ENCODE measurements around the gene PRAC1. TPM values are rescaled to one million over a fixed set of nuclear protein-coding genes. Genes with fewer than 3 reads are reported as not detected.

PRAC1 gene
- total RNA-seq, 2 experiments from 2014 or later: not detected

DNA sequence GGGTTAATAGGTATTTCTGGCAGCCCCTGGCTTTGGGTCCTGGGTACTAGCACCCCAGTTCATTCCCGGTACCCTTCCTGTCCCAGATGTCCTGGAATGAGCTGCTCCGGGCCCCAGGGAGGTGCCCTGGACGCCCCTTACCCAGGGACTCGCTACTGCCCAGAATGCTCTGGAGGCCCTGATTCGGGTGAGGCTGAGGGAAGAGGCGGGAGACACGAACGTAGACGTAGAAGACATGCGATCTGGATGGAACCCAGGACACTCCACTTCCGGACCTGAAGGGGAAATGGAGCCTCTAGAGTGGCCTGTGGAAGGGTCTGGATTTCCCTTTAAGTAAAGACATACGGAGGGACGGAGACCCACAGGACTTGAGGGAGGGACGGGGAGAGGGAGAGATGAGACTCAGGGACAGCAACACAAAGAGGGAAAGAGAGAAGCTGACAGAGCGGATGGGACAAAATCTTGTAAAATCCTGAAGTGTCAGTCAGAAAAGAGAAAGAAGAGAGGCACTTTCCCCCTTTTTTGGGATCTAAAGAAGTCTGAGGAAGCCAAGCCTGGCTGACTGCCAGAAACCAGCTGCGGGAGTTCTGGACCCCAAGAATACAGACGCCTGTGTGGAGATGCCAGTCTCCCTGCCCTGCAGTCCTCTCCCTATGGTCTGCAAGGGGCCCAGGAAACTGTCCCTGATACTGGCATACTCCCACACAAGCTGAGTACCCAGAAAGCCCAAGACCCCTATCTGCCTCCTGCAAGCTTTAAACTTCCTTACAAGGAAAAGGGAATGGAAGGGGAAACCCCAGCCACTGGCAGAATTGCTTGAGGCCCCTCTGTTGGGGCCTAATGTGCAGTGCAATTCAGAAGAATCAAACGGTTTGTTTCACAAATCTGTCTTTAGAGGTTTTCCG is 7.3 kb upstream of the PRAC1 start:
- CTCF ChIA-PET: interaction anchor here (1.3 kb wide), 1 partner anchor 51 kb away, joined by 3 read pairs; no protein-coding TSS in a partner anchor
- POLR2A ChIA-PET: no interaction called here

DNA sequence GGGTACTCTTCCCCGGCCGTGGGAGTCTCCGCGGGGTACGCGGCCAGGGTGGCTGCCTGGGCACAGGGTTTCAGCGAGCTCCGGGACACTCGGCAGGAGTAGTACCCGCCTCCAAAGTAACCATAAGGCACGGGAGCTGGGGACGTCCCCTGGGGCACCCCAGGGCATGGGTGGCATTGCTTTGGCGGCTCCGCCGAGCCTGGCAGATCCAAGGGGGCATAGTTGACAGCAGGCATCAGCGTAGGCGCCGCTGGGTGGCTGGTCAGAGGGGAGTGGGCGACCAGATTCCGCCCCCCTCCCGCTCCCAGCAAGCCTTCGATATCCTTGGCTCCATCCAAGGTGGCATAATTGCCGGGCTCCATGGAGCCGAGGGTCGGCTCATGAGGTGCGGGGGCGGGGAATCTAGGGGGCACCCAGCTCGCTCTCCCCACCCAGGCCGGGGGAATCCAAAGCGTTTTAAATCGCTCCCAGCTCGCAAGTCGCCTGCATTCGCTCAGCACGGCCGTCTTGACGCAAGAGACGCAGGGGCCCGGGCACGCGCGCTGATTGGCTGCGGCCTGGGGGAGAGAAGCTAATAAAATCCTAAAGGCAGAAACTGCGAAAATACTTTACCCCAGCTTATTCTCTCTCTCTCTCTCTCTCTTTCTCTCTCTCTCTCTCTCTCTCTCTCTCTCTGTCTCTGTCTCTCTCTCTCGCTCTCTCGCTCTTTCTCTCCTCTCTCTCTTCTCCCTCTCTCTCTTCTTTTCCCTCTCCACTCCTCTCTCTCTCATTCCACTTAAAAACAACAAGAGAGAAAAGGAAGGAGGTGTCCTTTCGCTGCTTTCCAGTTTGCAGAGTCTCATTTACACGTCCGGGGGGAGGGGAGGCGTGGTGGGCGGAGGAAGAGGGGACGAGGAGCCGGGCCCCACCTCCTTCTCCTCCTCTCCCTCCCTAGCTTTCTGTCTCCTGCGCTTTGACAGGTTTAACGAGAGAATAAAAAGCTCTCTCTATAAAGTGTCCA is 6.2 kb upstream of the PRAC1 start, which contains the start of gene HOXB13:
Gene HOXB13 (minus strand): TSS at position 519 of the 1,000 bp plus-strand sequence. CDS start 157 bp downstream, at position 362.
- POLR2A ChIA-PET: no interaction called here
- CTCF ChIA-PET: interaction anchor here (1.2 to 1.3 kb wide), 2 partner anchors 50 to 151 kb away, joined by 3 read pairs; no protein-coding TSS in a partner anchor

DNA sequence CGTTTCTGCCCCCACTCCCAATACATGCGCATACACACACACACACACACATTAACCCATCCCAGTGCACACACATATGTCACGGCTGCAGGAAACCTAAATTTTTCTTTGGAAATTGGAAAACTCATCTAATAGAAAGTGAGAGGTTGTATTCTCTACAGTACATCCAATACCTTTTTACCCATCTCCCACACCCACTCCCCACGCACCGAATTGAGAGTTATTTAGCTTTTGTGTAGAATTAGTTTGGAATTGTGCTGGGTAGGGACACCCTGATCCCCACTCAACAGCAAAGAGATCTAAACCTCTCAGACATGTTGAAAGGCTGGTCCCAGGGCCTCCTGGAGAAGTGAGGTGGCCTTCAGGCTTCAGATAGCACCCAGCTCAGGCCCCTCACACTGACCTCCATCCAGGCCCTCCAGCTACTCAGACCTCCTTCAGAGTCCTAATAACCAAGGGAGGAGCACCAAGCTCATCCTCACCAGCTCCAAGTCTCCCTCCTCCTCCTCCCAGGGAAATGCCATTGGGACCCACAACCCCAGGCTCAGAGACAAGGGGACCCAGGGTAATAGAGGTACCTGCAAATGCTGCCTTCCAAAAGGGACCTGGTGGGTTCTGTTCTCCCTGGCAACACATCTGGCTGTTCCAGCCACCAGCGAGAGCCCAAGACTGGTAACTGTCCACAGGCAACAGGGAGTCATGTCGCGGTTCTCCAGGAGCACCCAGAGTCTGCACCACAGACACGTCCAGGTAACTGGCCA is 5.3 kb upstream of the PRAC1 start:
- ChIA-PET POLR2A (interaction anchor here (0.6 kb wide), 1 partner anchor 180 kb away, joined by 3 read pairs; no protein-coding TSS in a partner anchor), CTCF (interaction anchor here (1.2 kb wide), 1 partner anchor 152 kb away, joined by 3 read pairs; no protein-coding TSS in a partner anchor)

DNA sequence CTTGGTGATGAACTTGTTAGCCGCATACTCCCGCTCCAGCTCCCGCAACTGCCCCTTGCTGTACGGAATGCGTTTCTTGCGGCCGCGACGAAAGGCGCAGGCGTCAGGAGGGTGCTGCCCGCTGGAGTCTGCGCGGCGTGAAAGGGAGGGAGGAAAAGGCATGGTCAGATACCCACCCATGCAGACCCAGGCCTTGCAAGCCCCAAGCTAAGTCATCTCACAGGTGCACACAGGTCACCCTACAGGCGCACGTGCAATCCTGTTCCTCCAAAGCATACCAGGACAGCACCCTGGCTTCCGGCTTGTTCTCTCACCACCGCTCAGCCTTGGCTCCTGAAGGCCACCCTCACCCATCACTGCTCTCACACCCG is 4.6 kb upstream of the PRAC1 start:
- CTCF ChIA-PET: interaction anchor here (1.0 kb wide), 1 partner anchor 152 kb away, joined by 3 read pairs; no protein-coding TSS in a partner anchor
- POLR2A ChIA-PET: interaction anchor here (0.6 kb wide), 1 partner anchor 181 kb away, joined by 3 read pairs; no protein-coding TSS in a partner anchor

DNA sequence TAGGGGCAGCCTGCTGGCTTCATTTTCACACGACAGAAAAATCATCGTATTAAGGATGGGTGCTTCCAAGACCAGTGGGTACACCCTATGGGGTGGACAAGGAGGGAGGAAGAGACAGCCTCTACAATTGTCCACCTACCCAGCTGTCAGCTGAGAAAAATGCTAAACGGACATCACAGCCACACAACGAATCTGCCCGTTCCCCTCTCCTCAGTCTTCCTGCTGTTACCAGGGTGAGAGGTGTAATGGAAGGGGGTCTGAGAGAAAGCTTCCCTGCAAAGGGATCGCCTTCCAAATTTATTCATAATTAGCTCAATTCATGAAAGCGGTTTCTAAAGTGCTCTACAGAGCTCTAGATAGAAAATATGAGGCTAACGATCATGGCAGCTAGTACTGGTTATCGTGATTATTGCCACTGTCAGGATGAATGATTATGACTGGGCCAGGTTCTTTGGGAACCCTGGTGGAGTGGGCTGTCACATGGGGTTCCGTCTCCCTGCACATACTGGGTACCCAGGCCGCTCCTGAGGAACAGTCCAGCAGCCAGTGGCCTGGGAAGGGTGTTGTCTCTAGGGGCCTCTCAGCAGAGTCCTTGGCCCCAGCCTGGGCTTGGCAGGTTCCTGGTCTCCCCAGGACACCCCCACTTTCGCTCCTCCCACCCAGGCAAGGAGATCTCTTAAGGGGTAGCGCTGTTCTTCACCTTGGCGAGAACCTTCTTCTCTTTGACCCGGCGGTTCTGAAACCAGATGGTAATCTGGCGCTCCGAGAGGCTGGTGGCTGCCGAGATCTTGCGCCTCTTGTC is 4.0 kb upstream of the PRAC1 start:
- POLR2A ChIA-PET: no interaction called here
- CTCF ChIA-PET: interaction anchor here (1.0 kb wide), 1 partner anchor 152 kb away, joined by 3 read pairs; no protein-coding TSS in a partner anchor

DNA sequence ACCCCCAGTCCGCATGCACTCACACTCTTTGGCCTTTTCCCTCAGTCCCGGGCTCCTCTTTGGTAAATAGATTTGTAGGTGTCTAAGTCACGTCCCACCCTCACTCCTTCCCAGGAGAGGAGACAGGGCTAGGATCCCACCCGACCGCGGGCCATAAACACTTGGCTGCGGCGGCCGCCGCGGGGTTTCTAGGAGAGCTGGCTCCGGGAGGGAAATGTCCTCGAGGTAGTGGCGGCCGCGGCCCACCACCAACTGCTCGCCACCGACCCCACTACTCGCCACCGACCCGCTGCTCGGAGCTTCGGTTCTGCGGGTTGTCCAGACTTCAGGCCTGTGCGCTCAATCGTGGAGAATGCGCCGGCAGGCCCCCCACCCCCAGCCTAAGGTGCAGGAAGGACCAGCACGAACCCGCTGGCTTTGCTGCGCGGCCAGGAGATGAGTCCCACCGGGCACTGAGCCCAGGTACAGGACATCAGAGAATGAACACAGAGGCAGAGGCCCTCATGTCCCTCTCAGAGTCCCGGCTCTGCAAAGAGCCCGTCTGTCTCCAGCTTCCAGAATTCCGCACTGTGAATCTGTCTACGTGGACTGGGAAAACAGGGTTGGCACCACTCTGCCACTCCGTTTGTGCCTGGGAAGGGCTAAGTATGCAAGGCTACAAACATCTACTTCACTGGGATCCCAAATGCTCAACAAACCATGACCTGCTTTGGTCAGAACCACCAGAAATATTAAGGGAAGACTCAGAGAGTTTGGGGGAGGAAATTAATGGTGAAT is 3.2 kb upstream of the PRAC1 start:
- ChIA-PET POLR2A (no interaction called here), CTCF (interaction anchor here (0.6 to 3.6 kb wide), 8 partner anchors 21 to 592 kb away, joined by 3 to 28 read pairs (median 6); no protein-coding TSS in a partner anchor)

DNA sequence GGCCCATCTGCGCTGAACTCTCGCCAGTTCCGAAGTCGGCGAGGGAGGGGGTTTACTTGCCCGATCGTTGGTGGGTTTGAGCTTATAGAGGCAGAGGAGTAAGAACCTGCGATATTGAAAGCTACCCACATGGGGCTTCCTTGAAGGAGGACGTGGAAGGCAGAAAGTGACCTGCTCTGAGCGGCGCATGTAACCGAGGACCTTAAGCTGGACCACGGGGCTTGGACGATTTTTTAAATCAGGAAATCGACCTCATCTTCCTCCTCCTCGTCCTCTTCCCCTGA is 2.6 kb upstream of the PRAC1 start:
- ChIA-PET CTCF (interaction anchor here (0.6 to 3.6 kb wide), 11 partner anchors 21 to 1476 kb away, joined by 3 to 28 read pairs (median 4); no protein-coding TSS in a partner anchor), POLR2A (no interaction called here)

DNA sequence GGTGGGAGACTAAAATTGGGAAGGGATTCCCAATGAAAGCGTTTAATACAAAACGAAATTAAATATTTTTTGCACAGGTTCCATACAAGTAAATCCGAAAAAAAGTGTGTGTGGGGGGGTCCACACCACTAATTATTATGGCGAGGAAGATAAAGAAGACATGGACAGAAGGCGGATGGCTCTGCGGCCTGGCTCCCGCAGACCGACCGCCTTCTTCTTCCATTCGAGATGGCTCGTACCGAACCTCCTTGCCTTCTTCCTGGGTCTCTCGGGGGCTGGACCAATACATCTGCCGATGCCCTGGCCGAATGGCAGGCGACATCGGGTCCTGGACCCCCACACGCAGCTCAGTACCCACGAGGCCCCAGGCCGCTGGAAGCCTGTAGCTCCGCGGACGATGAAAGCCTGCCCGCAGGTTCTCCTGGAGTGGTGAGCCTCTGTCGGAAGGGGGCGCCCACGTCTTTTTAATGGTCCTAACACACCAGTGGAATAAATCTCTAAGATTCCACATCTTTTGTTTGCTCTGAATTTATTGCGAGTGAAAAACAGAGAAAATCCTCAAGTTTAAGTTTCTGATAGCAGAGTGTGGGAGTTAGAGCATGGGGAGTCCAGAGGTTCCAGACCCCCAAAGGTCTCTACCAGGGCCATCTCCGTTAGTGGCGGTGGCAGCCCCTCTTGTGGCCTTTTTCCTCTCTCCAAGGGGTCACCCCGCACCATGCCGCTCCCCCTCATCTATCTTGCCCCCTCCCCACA is 2.1 kb upstream of the PRAC1 start:
- CTCF ChIA-PET: interaction anchor here (0.6 to 3.6 kb wide), 19 partner anchors 11 to 1476 kb away, joined by 3 to 28 read pairs (median 3); no protein-coding TSS in a partner anchor

DNA sequence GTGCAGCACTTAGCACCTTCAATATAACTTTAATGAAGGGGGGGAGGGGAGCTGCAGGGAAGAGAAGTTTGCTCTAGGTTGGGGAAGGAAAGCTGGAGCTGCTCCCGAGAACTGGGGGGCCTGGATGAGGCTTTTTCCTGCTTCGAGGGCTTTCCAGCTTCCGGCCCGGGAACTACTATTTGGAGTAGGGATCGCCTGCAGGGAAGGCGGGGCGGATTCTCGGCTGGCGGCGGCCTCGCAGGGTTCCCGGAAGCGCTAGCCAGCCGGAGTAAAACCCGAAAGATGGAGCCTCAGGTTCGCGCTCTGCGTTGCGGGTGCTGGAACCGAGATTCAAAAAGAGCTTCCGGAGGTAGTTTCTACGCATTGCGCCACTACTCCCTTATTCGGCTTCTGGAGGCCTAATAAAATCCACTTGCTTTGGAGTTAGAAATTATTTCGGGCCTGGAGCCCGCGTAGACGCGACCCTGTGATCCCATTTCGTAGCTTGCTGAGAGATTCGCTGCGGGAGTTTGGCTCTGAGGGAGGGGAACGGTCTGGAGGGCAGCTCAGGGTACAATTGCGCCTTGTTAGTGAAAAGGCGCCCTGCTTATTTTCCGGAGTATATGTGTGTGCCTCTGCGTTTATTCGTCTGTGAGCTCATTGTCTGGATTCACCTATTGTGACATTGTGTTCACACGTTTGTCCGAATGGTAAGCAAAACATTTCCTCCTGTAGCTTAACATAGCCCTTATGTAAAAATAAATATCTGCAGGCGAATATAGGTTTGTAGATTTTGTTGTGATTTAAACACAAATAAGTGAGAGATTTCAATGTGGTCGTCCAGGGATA is 1.3 kb upstream of the PRAC1 start:
- ChIA-PET POLR2A (no interaction called here), CTCF (interaction anchor here (0.6 to 3.6 kb wide), 17 partner anchors 10 to 227 kb away, joined by 3 to 28 read pairs (median 4); no protein-coding TSS in a partner anchor)

More for the DNA sequence above, 2.1 kb upstream of the PRAC1 start:
- POLR2A ChIA-PET: no interaction called here

DNA sequence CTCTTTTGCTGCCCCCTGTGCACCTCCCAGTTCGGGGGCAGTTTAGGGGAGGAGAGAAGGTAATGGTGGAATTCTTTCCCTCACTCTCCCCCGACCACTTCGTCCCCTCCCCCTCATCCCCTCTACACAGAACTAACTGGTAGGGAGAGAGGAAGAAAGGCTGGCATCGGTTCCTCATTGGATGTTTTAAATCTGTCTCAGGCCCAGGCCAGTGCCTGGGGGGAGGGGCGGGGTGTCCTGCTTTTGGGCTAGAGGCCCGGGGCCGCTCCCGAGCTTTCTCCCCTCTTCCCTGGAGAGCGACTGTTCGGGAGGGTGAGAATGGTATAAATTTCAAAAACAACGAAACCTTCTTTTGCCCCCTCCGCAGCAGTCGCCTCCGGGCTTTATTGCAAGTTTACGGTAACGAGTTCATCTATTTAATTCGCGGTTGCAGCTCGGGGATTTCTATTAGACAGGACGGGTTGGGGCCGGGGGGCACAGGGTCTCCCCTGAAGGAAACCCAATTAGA is 651 bp upstream of the PRAC1 start, which contains the start of gene PRAC2:
Gene PRAC2 (plus strand): TSS at position 271 of the 508 bp plus-strand sequence. CDS start 1,226 bp downstream, outside the sequence.
- CTCF ChIA-PET: interaction anchor here (0.9 to 3.6 kb wide), 9 partner anchors 10 to 161 kb away, joined by 3 to 28 read pairs (median 4); no protein-coding TSS in a partner anchor
- POLR2A ChIA-PET: no interaction called here

DNA sequence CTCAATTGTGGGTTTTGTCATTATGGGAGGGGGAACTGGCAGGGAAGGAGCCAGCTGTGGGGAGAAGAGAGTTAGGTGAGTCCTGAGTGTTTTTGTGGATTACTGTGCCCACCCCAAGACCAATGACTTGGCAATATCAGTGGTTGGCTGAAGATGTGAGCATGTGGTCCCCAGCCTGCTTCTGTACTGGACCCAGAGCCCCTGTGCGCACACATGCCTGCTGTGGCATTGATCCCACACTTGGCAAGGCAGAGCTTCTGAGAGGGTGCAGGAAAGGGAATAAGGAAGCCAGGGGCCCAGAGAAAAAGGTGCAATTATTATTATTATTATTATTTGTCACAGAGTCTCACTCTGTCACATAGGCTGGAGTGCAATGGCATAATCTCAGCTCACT is 1.3 kb downstream of the PRAC1 start:
- ChIA-PET CTCF (interaction anchor here (1.2 kb wide), 1 partner anchor 28 kb away, joined by 3 read pairs; no protein-coding TSS in a partner anchor), POLR2A (no interaction called here)

DNA sequence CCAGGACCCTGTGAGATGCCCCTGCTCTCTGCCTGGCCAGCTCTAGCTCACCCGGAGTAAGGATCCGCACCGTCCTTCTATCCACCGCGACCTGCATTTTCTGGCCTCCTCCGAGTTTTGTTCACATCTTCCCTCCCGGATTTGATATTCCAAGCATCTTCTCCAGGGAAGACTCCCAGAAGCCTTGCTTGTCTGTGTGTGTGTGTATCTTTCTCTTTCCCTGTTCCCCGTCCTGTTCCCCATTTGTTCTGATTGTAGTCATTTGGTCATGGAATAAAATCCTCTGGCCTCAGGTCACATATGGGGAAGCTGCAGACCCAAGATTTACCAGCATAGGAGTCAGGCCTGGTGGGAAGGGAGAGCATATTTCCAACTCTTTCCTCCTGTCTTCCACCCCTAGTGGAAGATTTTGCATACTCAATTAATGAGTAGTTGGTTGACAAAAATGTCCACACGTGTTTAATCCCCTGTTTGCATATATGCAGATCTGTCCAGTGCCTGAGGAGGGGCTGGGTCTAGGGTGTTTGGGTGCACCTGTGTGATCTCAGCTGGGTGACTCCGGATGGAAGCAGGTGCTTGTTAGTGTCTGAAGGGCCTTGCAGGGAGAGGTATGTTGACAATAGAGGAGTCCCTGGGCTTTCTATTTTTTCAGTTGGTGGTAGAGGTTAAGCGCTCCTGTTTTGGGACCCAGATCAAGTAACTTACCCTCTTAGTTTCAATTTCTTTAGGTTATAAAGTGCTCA is 1.9 kb downstream of the PRAC1 start:
- CTCF ChIA-PET: interaction anchor here (1.0 to 1.6 kb wide), 4 partner anchors 28 to 159 kb away, joined by 3 to 7 read pairs (median 4); no protein-coding TSS in a partner anchor

DNA sequence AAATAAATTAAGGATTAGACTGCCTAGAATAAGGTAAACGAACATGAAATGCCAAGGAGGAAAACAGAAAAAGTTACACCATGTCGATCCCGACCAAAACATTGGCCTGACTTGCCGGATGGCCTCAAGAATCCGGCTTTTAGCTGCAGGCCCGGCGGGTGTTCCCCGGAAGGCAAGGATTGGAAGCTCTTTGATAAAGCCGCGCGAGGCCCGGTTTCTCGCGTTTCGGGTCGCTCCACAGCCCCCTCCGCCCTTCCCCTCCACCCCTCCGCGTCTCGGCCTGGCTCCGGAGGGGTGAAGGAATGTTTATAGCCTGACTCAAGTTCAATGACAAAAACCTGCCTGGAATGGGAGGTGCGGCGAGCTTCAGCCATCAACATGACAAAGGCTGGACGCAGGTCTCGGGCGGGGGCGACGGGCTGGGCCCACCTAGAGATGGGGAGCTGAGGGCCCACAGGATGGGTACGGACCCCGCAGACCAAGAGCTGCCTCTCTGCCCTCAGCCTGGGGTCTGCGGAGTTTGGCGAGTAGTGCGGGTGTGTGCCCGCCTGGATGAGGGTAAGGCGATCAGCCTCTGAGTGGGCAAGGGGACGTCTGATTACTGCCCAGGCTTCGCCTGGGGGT is 2.6 kb downstream of the PRAC1 start:
- ChIA-PET CTCF (interaction anchor here (1.0 to 1.6 kb wide), 3 partner anchors 41 to 159 kb away, joined by 3 to 7 read pairs (median 5); no protein-coding TSS in a partner anchor), POLR2A (no interaction called here)

More for the DNA sequence above, 1.9 kb downstream of the PRAC1 start:
- POLR2A ChIA-PET: no interaction called here

Data from activated CD8-positive, alpha-beta memory T cell treated with anti-CD3 and anti-CD28 coated beads for 36 hours (primary cell).